ENCODE measurements around the gene YAF2. TPM values are rescaled to one million over a fixed set of nuclear protein-coding genes. Genes with fewer than 3 reads are reported as not detected.

YAF2 gene
- total RNA-seq, 4 donors from 2014 or later: 22.7 to 55.4 (median 24.5) TPM

DNA sequence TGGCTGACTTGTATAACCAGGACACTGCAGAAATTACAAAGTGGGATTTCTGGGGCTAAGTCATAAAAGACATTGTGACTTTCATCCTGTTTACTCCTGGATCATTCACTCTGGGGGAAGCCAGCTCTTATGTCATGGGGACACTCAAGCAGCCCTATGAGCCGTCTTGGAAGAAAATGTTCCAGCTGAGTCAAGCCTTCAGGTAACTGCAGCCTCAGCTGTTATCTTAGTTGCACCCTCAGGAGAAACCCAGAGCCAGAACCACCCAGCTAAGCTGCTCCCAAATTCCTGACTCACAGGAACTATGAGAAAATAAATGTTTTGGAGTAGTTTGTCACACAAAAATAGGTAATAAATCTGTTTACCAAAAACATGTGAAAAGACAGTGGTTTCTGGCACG, 50.2 kb downstream of the YAF2 start:
- intact Hi-C loops (cut with DNase I; ENCODE audit: low total_unique reads): no loop called here
- TF ChIP-seq, protein P1, sequence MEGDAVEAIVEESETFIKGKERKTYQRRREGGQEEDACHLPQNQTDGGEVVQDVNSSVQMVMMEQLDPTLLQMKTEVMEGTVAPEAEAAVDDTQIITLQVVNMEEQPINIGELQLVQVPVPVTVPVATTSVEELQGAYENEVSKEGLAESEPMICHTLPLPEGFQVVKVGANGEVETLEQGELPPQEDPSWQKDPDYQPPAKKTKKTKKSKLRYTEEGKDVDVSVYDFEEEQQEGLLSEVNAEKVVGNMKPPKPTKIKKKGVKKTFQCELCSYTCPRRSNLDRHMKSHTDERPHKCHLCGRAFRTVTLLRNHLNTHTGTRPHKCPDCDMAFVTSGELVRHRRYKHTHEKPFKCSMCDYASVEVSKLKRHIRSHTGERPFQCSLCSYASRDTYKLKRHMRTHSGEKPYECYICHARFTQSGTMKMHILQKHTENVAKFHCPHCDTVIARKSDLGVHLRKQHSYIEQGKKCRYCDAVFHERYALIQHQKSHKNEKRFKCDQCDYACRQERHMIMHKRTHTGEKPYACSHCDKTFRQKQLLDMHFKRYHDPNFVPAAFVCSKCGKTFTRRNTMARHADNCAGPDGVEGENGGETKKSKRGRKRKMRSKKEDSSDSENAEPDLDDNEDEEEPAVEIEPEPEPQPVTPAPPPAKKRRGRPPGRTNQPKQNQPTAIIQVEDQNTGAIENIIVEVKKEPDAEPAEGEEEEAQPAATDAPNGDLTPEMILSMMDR (IDR thresholded peaks at IDR 0.05): no peak
- TF ChIP-seq EP300 (IDR thresholded peaks at IDR 0.05; ENCODE audit: low read depth) (no peak), POLR2AphosphoS5 (IDR thresholded peaks at IDR 0.05) (no peak), POLR2A (IDR thresholded peaks at IDR 0.05) (no peak)
- no peaks in the 10 kb centered on the region for H3K27me3 ChIP-seq

DNA sequence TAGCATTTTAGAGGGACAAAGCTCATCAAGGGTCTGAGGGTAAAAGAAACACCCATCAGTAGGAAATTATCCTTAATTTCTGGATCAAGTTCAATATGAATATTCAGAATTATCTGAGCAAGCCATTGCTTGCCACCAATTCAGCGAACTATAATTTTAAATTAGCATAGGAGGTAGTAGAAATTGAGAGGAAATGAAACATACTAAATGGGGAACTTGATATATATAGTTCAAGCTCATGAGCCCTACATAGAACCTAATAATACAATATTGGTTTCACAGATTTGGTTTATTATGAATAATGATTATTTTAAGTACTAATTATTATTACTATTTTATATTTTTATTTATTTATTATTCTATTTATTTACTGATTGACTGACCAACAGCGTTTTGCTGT, 51.3 kb downstream of the YAF2 start:
- Histone ChIP-seq H3K4me3 (no peak overlapping the region), H3K36me3 (no peaks in the 10 kb centered on the region), H3K4me1 (no peaks in the 10 kb centered on the region), H3K9me3 (no peaks in the 10 kb centered on the region), H3K27ac (no peak overlapping the region), H3K27me3 (no peaks in the 10 kb centered on the region)
- intact Hi-C loops (cut with DNase I; ENCODE audit: low total_unique reads): no loop called here
- TF ChIP-seq, protein P1 (IDR thresholded peaks at IDR 0.05): no peak
- TF ChIP-seq POLR2A (IDR thresholded peaks at IDR 0.05): no peak
- no peak for TF ChIP-seq POLR2AphosphoS5 (IDR thresholded peaks at IDR 0.05)
- no peak for TF ChIP-seq EP300 (IDR thresholded peaks at IDR 0.05; ENCODE audit: low read depth)
- 75 to 86% methylated on average over 2 of the region's 2 CpGs for WGBS, 2 donors (ENCODE audit: low coverage in 1 of 2)
- no peak for DNase-seq
- in situ Hi-C loops (cut with MboI; ENCODE audit: low pct_ligation_motif_present in 1 of 4, low pct_unique_long_range_greater_than_20kb in 1 of 4, low sequenced_read_pairs in 3 of 4): no loop called here

More for the DNA sequence above, 50.2 kb downstream of the YAF2 start:
- DNase-seq: no peak
- Histone ChIP-seq H3K27ac (no peak overlapping the region), H3K4me1 (no peaks in the 10 kb centered on the region), H3K9me3 (no peaks in the 10 kb centered on the region), H3K4me3 (no peak overlapping the region), H3K36me3 (no peaks in the 10 kb centered on the region)
- 78 to 87% methylated on average over 1 to 2 of the region's 2 CpGs for WGBS, 2 donors (ENCODE audit: low coverage in 1 of 2)
- in situ Hi-C loops (cut with MboI; ENCODE audit: low pct_ligation_motif_present in 1 of 4, low pct_unique_long_range_greater_than_20kb in 1 of 4, low sequenced_read_pairs in 3 of 4): no loop called here

DNA sequence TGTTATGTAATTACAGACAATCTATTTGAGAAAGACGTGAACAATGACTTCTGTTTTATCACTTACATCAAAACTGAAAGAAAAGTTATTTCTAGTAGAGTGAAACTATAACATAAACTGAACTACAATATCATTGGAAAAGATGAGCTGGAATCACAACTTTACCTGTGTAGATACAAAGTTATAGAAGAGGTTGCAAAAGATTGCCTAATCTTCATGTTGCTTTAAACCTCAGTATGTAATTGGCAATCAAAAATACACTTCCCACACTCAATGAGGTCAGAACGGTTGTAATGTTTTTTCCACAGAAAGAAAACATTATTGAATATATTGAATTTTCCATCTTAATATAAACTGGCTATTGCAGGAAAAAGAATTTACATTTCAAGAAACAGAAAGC, 55.7 kb downstream of the YAF2 start:
- no peaks in the 10 kb centered on the region for H3K9me3 ChIP-seq
- no peaks in the 10 kb centered on the region for H3K27me3 ChIP-seq
- no peak overlapping the region for H3K4me3 ChIP-seq
- in situ Hi-C loops (cut with MboI; ENCODE audit: low pct_ligation_motif_present in 1 of 4, low pct_unique_long_range_greater_than_20kb in 1 of 4, low sequenced_read_pairs in 3 of 4) (no loop called here), intact Hi-C loops (cut with DNase I; ENCODE audit: low total_unique reads) (no loop called here)
- DNase-seq: no peak
- TF ChIP-seq, protein P1 (IDR thresholded peaks at IDR 0.05): no peak
- TF ChIP-seq EP300 (IDR thresholded peaks at IDR 0.05; ENCODE audit: low read depth): no peak
- no peak for TF ChIP-seq POLR2A (IDR thresholded peaks at IDR 0.05)
- no peak for TF ChIP-seq POLR2AphosphoS5 (IDR thresholded peaks at IDR 0.05)
- H3K4me1 ChIP-seq: no peaks in the 10 kb centered on the region
- 75 to 77% methylated on average over 1 to 2 of the region's 2 CpGs for WGBS, 2 donors (ENCODE audit: low coverage in 1 of 2)
- H3K36me3 ChIP-seq: peaks cover 0 to 1% (median 0%) of the 10 kb centered on the region in 4 donors
- no peak overlapping the region for H3K27ac ChIP-seq

DNA sequence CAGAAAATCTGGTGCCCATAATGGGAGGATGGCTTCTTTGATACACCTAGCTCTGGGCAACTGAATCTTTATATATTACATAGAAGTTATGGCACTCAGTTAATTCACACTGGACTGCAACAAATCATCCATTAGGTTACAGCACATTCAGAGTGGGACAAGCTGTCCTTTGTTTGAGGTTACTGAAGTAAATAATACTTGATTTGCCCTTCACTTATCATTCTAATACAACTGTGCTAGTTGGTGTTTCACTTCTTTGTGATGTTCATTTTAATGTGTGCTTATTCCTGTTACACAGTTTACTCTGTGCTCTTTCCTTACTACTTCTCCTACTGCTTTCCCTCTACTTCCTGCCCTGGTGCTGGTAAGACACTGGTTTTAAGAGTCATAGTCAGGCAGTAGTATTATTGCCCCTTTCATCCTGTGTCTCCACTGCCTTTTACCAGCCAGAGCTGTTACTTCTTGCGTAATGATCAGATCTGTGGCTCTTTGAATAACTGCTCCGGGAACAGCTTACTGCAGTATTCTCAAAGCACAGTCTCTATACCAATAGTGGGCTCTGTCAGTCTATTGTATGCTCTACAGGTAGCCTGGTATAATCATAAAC, 57.0 kb downstream of the YAF2 start:
- Histone ChIP-seq H3K4me1 (no peaks in the 10 kb centered on the region), H3K27me3 (no peaks in the 10 kb centered on the region), H3K9me3 (no peaks in the 10 kb centered on the region), H3K27ac (no peak overlapping the region), H3K36me3 (peaks cover 0 to 7% (median 0%) of the 10 kb centered on the region in 4 donors), H3K4me3 (no peak overlapping the region)
- WGBS, 2 donors (ENCODE audit: low coverage in 1 of 2): 53 to 55% methylated on average over 2 of the region's 2 CpGs
- in situ Hi-C loops (cut with MboI; ENCODE audit: low pct_ligation_motif_present in 1 of 4, low pct_unique_long_range_greater_than_20kb in 1 of 4, low sequenced_read_pairs in 3 of 4) (no loop called here), intact Hi-C loops (cut with DNase I; ENCODE audit: low total_unique reads) (no loop called here)
- TF ChIP-seq POLR2AphosphoS5 (IDR thresholded peaks at IDR 0.05) (no peak), EP300 (IDR thresholded peaks at IDR 0.05; ENCODE audit: low read depth) (no peak), POLR2A (IDR thresholded peaks at IDR 0.05) (no peak)
- TF ChIP-seq, protein P1 (IDR thresholded peaks at IDR 0.05): no peak
- no peak for DNase-seq

All from transverse colon (tissue), 4 donors.